OCI-LY7 (cell line): ENCODE data around the gene OTOF. TPM values are rescaled to one million over a fixed set of nuclear protein-coding genes. Genes with fewer than 3 reads are reported as not detected.

Experiments used
- BruUV-seq: library from RNA; stranded (reverse); fragments of 400-500 nt; replicated peaks from 2 replicates; lab custom pipeline; 2021; lab: Mats Ljungman, UMichigan
- CTCF ChIA-PET: fragments of 300-600 bp; sonication (Branson Sonifier 250); formaldehyde crosslinking; loops from one replicate; lab custom pipeline; 2022; ENCODE audit warnings: antibody characterized with exemption; ENCODE audit not compliant: unreplicated experiment; lab: Charles Lee
- POLR2A ChIA-PET: fragments of 300-600 bp; sonication (Branson Sonifier 250); formaldehyde crosslinking; loops from one replicate; lab custom pipeline; 2022; ENCODE audit warnings: antibody characterized with exemption; lab: Charles Lee
- DNase-seq: peaks from one replicate; pipeline ENCODE4 v3.0.0-alpha.2; 2015; ENCODE audit warnings: low spot score
- H2AFZ ChIP-seq: fragments of 200-600 bp; sonication (generic), shearing (Covaris generic); 2 replicates; pipeline ENCODE4 v1.6.1; 2014; ENCODE audit warnings: mild to moderate bottlenecking, antibody characterized with exemption, low read length, moderate library complexity
- H3K27ac ChIP-seq: fragments of 200-600 bp; sonication (generic); 2 replicates; pipeline ENCODE4 v1.5.1; 2014; ENCODE audit warnings: mixed run types, low read depth, mild to moderate bottlenecking, moderate library complexity, low read length, inconsistent platforms; ENCODE audit not compliant: poor library complexity, severe bottlenecking
- H3K36me3 ChIP-seq: fragments of 200-600 bp; sonication (generic); 2 replicates; pipeline ENCODE4 v1.6.1; 2014; ENCODE audit warnings: mild to moderate bottlenecking, antibody characterized with exemption, low read length, moderate library complexity, mixed read lengths; ENCODE audit not compliant: insufficient read depth
- H3K4me1 ChIP-seq: fragments of 200-600 bp; sonication (generic); 2 replicates; pipeline ENCODE4 v1.5.1; 2014; ENCODE audit warnings: mild to moderate bottlenecking, low read length; ENCODE audit not compliant: insufficient read depth, poor library complexity, severe bottlenecking
- H3K4me2 ChIP-seq: fragments of 200-600 bp; sonication (generic); 2 replicates; pipeline ENCODE4 v1.6.1; 2014; ENCODE audit warnings: mild to moderate bottlenecking, low read length
- H3K4me3 ChIP-seq: fragments of 200-600 bp; sonication (generic); 2 replicates; pipeline ENCODE4 v1.5.1; 2014; ENCODE audit warnings: mild to moderate bottlenecking, low read depth, low read length; ENCODE audit not compliant: poor library complexity, severe bottlenecking
- H3K79me2 ChIP-seq: fragments of 200-600 bp; sonication (generic); 2 replicates; pipeline ENCODE4 v1.6.1; 2016; ENCODE audit warnings: low read depth, mild to moderate bottlenecking, low read length, moderate library complexity, mixed read lengths; ENCODE audit not compliant: insufficient read depth
- H3K9me2 ChIP-seq: fragments of 200-600 bp; sonication (generic); 2 replicates; pipeline ENCODE4 v1.6.1; 2016; ENCODE audit warnings: mild to moderate bottlenecking, low read length, mixed read lengths; ENCODE audit not compliant: insufficient read depth
- H3K9me3 ChIP-seq: fragments of 200-600 bp; sonication (generic); 2 replicates; pipeline ENCODE4 v1.6.1; 2014; ENCODE audit warnings: mild to moderate bottlenecking, mixed run types, low read length, mixed read lengths
- H4K20me1 ChIP-seq: fragments of 200-600 bp; sonication (generic); 2 replicates; pipeline ENCODE4 v1.6.1; 2014; ENCODE audit warnings: mild to moderate bottlenecking, antibody characterized with exemption, low read length, moderate library complexity, mixed read lengths; ENCODE audit not compliant: insufficient read depth
- EZH2phosphoT487 ChIP-seq: fragments of 200-600 bp; sonication (generic); IDR thresholded peaks from 2 replicates; pipeline ENCODE4 v1.6.1; 2018; ENCODE audit warnings: low read depth, borderline replicate concordance, mild to moderate bottlenecking, mixed run types, antibody characterized with exemption, low read length, moderate library complexity, mixed read lengths
- intact Hi-C: fragments of 100-400 bp; cut with micrococcal nuclease; formaldehyde crosslinking; loops from one replicate; pipeline ENCODE4 v1.10.0; 2022; ENCODE audit not compliant: unreplicated experiment
- total RNA-seq, 2 experiments: library from RNA; depleted of rRNA in 1 of 2; stranded (reverse); fragments of >200 nt in 1 of 2; shearing (Covaris generic) in 1 of 2; gene quantifications; 2 replicates each; pipeline ENCODE4 v1.2.3, GENCODE V29; 2014 to 2022
- TF ChIP-seq, protein P1 (sequence below): fragments of 200-600 bp; sonication (generic); conservative IDR thresholded peaks from 2 replicates; pipeline ENCODE4 v1.5.1; 2014; ENCODE audit warnings: mild to moderate bottlenecking, antibody characterized with exemption, low read length, moderate library complexity, mixed read lengths

OTOF gene
- total RNA-seq, 2 experiments from 2014 or later: not detected

DNA sequence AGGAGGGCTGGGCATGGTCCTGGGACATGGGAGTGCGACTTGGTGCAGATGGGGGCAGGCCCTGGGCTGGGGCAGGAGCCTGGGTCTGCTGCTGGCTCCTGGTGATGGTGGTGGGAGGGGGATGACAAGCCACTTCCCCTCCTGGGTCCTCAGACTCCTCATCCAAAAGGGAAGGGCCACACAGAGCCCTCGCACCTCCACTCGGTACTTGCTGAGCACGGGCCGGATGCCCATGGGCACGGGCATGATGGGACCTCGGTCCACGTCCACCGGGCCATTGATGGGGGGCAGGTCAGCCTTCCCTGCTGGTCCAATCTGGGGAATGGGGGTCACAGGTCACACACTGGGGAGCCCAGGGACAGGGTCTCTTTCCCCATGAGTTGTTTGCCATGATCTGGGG, 4.1 kb downstream of the OTOF start:
- no TSS peak for BruUV-seq
- no peaks in the 10 kb centered on the region for H3K79me2 ChIP-seq
- no peak for DNase-seq
- H3K36me3 ChIP-seq: no peaks in the 10 kb centered on the region
- H3K4me3 ChIP-seq: no peak overlapping the region
- POLR2A ChIA-PET: no interaction called here
- CTCF ChIA-PET: no interaction called here
- H3K9me2 ChIP-seq: no peaks in the 10 kb centered on the region
- intact Hi-C loops: no loop called here
- H3K9me3 ChIP-seq: peaks cover 6% of the 10 kb centered on the region; the same call in 1 of the 2 replicates
- no peaks in the 10 kb centered on the region for H3K4me1 ChIP-seq
- no peak for TF ChIP-seq EZH2phosphoT487
- TF ChIP-seq, protein P1, sequence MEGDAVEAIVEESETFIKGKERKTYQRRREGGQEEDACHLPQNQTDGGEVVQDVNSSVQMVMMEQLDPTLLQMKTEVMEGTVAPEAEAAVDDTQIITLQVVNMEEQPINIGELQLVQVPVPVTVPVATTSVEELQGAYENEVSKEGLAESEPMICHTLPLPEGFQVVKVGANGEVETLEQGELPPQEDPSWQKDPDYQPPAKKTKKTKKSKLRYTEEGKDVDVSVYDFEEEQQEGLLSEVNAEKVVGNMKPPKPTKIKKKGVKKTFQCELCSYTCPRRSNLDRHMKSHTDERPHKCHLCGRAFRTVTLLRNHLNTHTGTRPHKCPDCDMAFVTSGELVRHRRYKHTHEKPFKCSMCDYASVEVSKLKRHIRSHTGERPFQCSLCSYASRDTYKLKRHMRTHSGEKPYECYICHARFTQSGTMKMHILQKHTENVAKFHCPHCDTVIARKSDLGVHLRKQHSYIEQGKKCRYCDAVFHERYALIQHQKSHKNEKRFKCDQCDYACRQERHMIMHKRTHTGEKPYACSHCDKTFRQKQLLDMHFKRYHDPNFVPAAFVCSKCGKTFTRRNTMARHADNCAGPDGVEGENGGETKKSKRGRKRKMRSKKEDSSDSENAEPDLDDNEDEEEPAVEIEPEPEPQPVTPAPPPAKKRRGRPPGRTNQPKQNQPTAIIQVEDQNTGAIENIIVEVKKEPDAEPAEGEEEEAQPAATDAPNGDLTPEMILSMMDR: no peak
- no peaks in the 10 kb centered on the region for H4K20me1 ChIP-seq
- H3K27ac ChIP-seq: no peak overlapping the region
- no peak overlapping the region for H3K4me2 ChIP-seq
- H2AFZ ChIP-seq: no peak overlapping the region

DNA sequence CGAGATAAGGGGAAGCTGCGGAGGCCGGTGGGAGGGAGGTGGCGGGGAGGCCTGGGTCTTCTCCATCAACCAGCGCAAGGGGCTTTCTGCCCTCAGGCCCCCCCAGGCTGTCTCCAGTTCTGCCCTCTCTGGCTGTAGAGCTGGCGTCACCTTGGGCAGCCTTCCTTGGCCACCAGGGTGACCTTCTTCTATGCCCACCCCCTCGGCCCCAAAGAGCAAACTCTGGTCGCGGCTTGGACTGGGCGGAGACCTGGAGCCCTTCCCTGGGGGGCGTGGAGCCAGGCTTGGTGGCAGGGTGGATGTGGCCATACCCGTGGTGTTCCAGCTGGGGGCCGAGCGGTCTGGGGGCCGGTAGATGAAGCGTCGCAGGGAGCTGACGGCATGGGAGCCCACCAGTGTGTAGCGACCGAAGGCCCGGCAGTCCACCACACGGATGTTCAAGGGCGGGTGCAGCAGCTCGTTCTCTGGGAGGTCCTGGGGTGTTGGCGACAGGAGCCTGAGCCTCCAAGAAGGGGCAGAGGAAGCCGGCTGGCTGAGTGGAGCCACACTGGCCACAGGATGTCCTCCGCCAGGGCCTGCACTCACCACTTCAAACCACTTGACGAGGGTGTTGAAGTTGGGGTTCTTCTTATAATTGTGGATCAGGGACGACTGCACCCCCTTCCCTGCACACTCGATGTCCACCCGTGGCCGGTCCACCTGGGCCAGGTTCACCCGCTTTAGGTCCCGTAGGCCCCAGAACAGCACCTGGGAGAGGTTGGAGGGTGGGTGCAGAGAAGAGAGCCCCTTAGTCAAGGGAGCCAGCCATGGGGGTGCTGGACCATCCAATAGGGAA, 4.9 kb downstream of the OTOF start:
- intact Hi-C loops: no loop called here
- no peak overlapping the region for H2AFZ ChIP-seq
- H3K9me2 ChIP-seq: no peaks in the 10 kb centered on the region
- BruUV-seq: no TSS peak
- TF ChIP-seq EZH2phosphoT487: no peak
- TF ChIP-seq, protein P1: no peak
- ChIA-PET POLR2A (no interaction called here), CTCF (no interaction called here)
- peaks cover 6% of the 10 kb centered on the region; the same call in 1 of the 2 replicates for H3K9me3 ChIP-seq
- H3K4me2 ChIP-seq: no peak overlapping the region
- H4K20me1 ChIP-seq: no peaks in the 10 kb centered on the region
- no peak overlapping the region for H3K27ac ChIP-seq
- H3K4me1 ChIP-seq: no peaks in the 10 kb centered on the region
- H3K4me3 ChIP-seq: no peak overlapping the region
- no peaks in the 10 kb centered on the region for H3K36me3 ChIP-seq
- no peaks in the 10 kb centered on the region for H3K79me2 ChIP-seq
- no peak for DNase-seq
